ENCODE data around the gene TMEM154.
A peak's percentile ranks its signal among the peaks of the same experiment; 100 is the strongest.

Gene TMEM154

GRCh38 chr4:152591876-152592275 lies 87.9 kb downstream of the TMEM154 start:
- no peak for DNase-seq (ENCODE audit: low read depth in 2 of 2)

- peak in 1 of 2 donors; percentile 17 for DNase-seq (ENCODE audit: low read depth in 2 of 2)
Measured at GRCh38 chr4:152591396-152591795, 88.4 kb downstream of the TMEM154 start.

- DNase-seq (ENCODE audit: low read depth in 2 of 2): no peak
Measured at GRCh38 chr4:152590179-152591031, 89.4 kb downstream of the TMEM154 start.

- no peak for DNase-seq (ENCODE audit: low read depth in 2 of 2)
Measured at GRCh38 chr4:152588869-152589268, 90.9 kb downstream of the TMEM154 start.

GRCh38 chr4:152587127-152587526 lies 92.7 kb downstream of the TMEM154 start:
- DNase-seq (ENCODE audit: low read depth in 2 of 2): no peak

- DNase-seq (ENCODE audit: low read depth in 2 of 2): no peak
Measured at GRCh38 chr4:152586668-152587067, 93.1 kb downstream of the TMEM154 start.

GRCh38 chr4:152585023-152585441 lies 94.8 kb downstream of the TMEM154 start:
- DNase-seq (ENCODE audit: low read depth in 2 of 2): no peak

- no peak for DNase-seq (ENCODE audit: low read depth in 2 of 2)
Measured at GRCh38 chr4:152581536-152582160, 98.1 kb downstream of the TMEM154 start.

- DNase-seq (ENCODE audit: low read depth in 2 of 2): no peak
Measured at GRCh38 chr4:152579916-152580315, 99.9 kb downstream of the TMEM154 start.

GRCh38 chr4:152579107-152579764 lies 100.6 kb downstream of the TMEM154 start:
- DNase-seq (ENCODE audit: low read depth in 2 of 2): no peak

GRCh38 chr4:152578670-152579069 lies 101.1 kb downstream of the TMEM154 start:
- no peak for DNase-seq (ENCODE audit: low read depth in 2 of 2)

GRCh38 chr4:152577708-152578396 lies 101.9 kb downstream of the TMEM154 start:
- DNase-seq (ENCODE audit: low read depth in 2 of 2): no peak

- DNase-seq (ENCODE audit: low read depth in 2 of 2): no peak
Measured at GRCh38 chr4:152575533-152575932, 104.3 kb downstream of the TMEM154 start.

GRCh38 chr4:152573861-152574260 lies 105.9 kb downstream of the TMEM154 start:
- DNase-seq (ENCODE audit: low read depth in 2 of 2): no peak

GRCh38 chr4:152572417-152573086 lies 107.2 kb downstream of the TMEM154 start:
- DNase-seq (ENCODE audit: low read depth in 2 of 2): no peak

GRCh38 chr4:152571770-152572169 lies 108.0 kb downstream of the TMEM154 start:
- DNase-seq (ENCODE audit: low read depth in 2 of 2): no peak

GRCh38 chr4:152571296-152571695 lies 108.5 kb downstream of the TMEM154 start:
- no peak for DNase-seq (ENCODE audit: low read depth in 2 of 2)
